SK-N-SH treated with all-trans-retinoic acid at 6 μM for 48 hours (cell line): ENCODE measurements around the gene NTN1.

Experiments
- ATAC-seq: fragments of 200-7000 bp; cut with Tn5 transposase; 3 replicates; pipeline ENCODE4 v1.9.1; 2020; ENCODE audit warnings: mild to moderate bottlenecking, moderate library complexity
- ARNTL ChIP-seq: fragments of 450-650 bp; formaldehyde crosslinking; IDR thresholded peaks from 2 replicates; pipeline ENCODE4 v1.5.0; 2020; ENCODE audit warnings: low read depth, mild to moderate bottlenecking, moderate library complexity, borderline replicate concordance
- BACH2 ChIP-seq: fragments of 250-450 bp; sonication (Bioruptor Pico); IDR thresholded peaks from 2 replicates; pipeline ENCODE4 v1.9.0; 2021; ENCODE audit warnings: mild to moderate bottlenecking, borderline replicate concordance
- CSDC2 ChIP-seq: fragments of 250-450 bp; sonication (Bioruptor Pico); IDR thresholded peaks from 2 replicates; pipeline ENCODE4 v1.5.0; 2020; ENCODE audit warnings: mild to moderate bottlenecking, moderate library complexity
- ESRRG ChIP-seq: fragments of 250-450 bp; sonication (Bioruptor Pico); IDR thresholded peaks from 2 replicates; pipeline ENCODE4 v1.6.1; 2021; ENCODE audit warnings: mild to moderate bottlenecking
- GLIS3 ChIP-seq: fragments of 250-450 bp; sonication (Bioruptor Pico); IDR thresholded peaks from 2 replicates; pipeline ENCODE4 v1.5.0; 2020; ENCODE audit warnings: mild to moderate bottlenecking, moderate library complexity
- ISL1 ChIP-seq: fragments of 250-450 bp; sonication (Bioruptor Pico); IDR thresholded peaks from 2 replicates; pipeline ENCODE4 v2.1.2; 2022; ENCODE audit warnings: mild to moderate bottlenecking, moderate library complexity
- OSR1 ChIP-seq: fragments of 250-450 bp; sonication (Bioruptor Pico); IDR thresholded peaks from 2 replicates; pipeline ENCODE4 v1.8.0; 2022; ENCODE audit warnings: moderate library complexity, mild to moderate bottlenecking, inconsistent platforms
- PPARA ChIP-seq: fragments of 250-450 bp; sonication (Bioruptor Pico); IDR thresholded peaks from 2 replicates; pipeline ENCODE4 v1.5.0; 2020; ENCODE audit warnings: mild to moderate bottlenecking, borderline replicate concordance
- RARB ChIP-seq: fragments of 250-450 bp; sonication (Bioruptor Pico); IDR thresholded peaks from 2 replicates; pipeline ENCODE4 v1.8.0; 2021; ENCODE audit warnings: mild to moderate bottlenecking, moderate library complexity
- SNAI2 ChIP-seq: fragments of 250-450 bp; sonication (Bioruptor Pico); IDR thresholded peaks from 2 replicates; pipeline ENCODE4 v1.5.0; 2020; ENCODE audit warnings: mild to moderate bottlenecking, moderate library complexity
- TCF4 ChIP-seq: fragments of 250-450 bp; sonication (Bioruptor Pico); IDR thresholded peaks from 2 replicates; pipeline ENCODE4 v1.8.0; 2021; ENCODE audit warnings: mild to moderate bottlenecking, moderate library complexity, borderline replicate concordance
- TOX ChIP-seq: fragments of 250-450 bp; sonication (Bioruptor Pico); IDR thresholded peaks from 2 replicates; pipeline ENCODE4 v1.8.0; 2021; ENCODE audit warnings: mild to moderate bottlenecking, moderate library complexity, borderline replicate concordance
- ZC3H10 ChIP-seq: fragments of 250-450 bp; sonication (Bioruptor Pico); IDR thresholded peaks from 2 replicates; pipeline ENCODE4 v1.5.1; 2021; ENCODE audit warnings: mild to moderate bottlenecking, moderate library complexity
- ZFP3 ChIP-seq: fragments of 250-450 bp; sonication (Bioruptor Pico); IDR thresholded peaks from 2 replicates; pipeline ENCODE4 v1.5.0; 2020; ENCODE audit warnings: mild to moderate bottlenecking, moderate library complexity
- ZFP30 ChIP-seq: fragments of 450-650 bp; formaldehyde crosslinking; IDR thresholded peaks from 2 replicates; pipeline ENCODE4 v1.5.0; 2022; ENCODE audit warnings: mild to moderate bottlenecking, moderate library complexity
- ZNF565 ChIP-seq: fragments of 450-650 bp; formaldehyde crosslinking; conservative IDR thresholded peaks from 2 replicates; pipeline ENCODE4 v1.5.0; 2020; ENCODE audit warnings: low read depth, mild to moderate bottlenecking, moderate library complexity
- ZNF8 ChIP-seq: fragments of 450-650 bp; formaldehyde crosslinking; IDR thresholded peaks from 2 replicates; pipeline ENCODE4 v1.5.0; 2020; ENCODE audit warnings: mild to moderate bottlenecking, moderate library complexity
- TF ChIP-seq, protein P1 (sequence below): fragments of 250-450 bp; sonication (Bioruptor Pico); IDR thresholded peaks from 2 replicates; pipeline ENCODE4 v1.5.1; 2021; ENCODE audit warnings: mild to moderate bottlenecking, moderate library complexity
- TF ChIP-seq, protein P2 (sequence below): fragments of 250-450 bp; sonication (Bioruptor Pico); IDR thresholded peaks from 2 replicates; pipeline ENCODE4 v1.8.0; 2021; ENCODE audit warnings: low read depth, mild to moderate bottlenecking, moderate library complexity, borderline replicate concordance
- TF ChIP-seq, protein P3 (sequence below): fragments of 250-450 bp; sonication (Bioruptor Pico); IDR thresholded peaks from 2 replicates; pipeline ENCODE4 v1.8.0; 2020; ENCODE audit warnings: mild to moderate bottlenecking, moderate library complexity, borderline replicate concordance
- TF ChIP-seq, protein P4 (sequence below): fragments of 250-450 bp; sonication (Bioruptor Pico); IDR thresholded peaks from 2 replicates; pipeline ENCODE4 v1.5.0; 2020; ENCODE audit warnings: mild to moderate bottlenecking, moderate library complexity

Gene NTN1

GRCh38 chr17:9259419-9259818, 238.1 kb downstream of the NTN1 start (continued):
- TF ChIP-seq ARNTL (CRISPR knock-in tag): no peak
- TF ChIP-seq TOX (CRISPR knock-in tag): no peak
- TF ChIP-seq, protein P1, sequence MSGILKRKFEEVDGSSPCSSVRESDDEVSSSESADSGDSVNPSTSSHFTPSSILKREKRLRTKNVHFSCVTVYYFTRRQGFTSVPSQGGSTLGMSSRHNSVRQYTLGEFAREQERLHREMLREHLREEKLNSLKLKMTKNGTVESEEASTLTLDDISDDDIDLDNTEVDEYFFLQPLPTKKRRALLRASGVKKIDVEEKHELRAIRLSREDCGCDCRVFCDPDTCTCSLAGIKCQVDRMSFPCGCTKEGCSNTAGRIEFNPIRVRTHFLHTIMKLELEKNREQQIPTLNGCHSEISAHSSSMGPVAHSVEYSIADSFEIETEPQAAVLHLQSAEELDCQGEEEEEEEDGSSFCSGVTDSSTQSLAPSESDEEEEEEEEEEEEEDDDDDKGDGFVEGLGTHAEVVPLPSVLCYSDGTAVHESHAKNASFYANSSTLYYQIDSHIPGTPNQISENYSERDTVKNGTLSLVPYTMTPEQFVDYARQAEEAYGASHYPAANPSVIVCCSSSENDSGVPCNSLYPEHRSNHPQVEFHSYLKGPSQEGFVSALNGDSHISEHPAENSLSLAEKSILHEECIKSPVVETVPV (CRISPR knock-in tag): no peak

GRCh38 chr17:9261081-9262012, 240.0 kb downstream of the NTN1 start:
- no peak for ATAC-seq
- TF ChIP-seq PPARA (CRISPR knock-in tag) (no peak), CSDC2 (no peak), SNAI2 (CRISPR knock-in tag) (no peak), ZNF565 (CRISPR knock-in tag) (no peak), ESRRG (CRISPR knock-in tag) (no peak), ZFP30 (no peak), GLIS3 (CRISPR knock-in tag) (no peak)
- TF ChIP-seq, protein P2, sequence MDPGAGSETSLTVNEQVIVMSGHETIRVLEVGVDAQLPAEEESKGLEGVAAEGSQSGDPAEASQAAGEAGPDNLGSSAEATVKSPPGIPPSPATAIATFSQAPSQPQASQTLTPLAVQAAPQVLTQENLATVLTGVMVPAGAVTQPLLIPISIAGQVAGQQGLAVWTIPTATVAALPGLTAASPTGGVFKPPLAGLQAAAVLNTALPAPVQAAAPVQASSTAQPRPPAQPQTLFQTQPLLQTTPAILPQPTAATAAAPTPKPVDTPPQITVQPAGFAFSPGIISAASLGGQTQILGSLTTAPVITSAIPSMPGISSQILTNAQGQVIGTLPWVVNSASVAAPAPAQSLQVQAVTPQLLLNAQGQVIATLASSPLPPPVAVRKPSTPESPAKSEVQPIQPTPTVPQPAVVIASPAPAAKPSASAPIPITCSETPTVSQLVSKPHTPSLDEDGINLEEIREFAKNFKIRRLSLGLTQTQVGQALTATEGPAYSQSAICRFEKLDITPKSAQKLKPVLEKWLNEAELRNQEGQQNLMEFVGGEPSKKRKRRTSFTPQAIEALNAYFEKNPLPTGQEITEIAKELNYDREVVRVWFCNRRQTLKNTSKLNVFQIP (CRISPR knock-in tag): no peak
- TF ChIP-seq, all 23 proteins: peak for 0

- ATAC-seq: no peak
- TF ChIP-seq, protein P3, sequence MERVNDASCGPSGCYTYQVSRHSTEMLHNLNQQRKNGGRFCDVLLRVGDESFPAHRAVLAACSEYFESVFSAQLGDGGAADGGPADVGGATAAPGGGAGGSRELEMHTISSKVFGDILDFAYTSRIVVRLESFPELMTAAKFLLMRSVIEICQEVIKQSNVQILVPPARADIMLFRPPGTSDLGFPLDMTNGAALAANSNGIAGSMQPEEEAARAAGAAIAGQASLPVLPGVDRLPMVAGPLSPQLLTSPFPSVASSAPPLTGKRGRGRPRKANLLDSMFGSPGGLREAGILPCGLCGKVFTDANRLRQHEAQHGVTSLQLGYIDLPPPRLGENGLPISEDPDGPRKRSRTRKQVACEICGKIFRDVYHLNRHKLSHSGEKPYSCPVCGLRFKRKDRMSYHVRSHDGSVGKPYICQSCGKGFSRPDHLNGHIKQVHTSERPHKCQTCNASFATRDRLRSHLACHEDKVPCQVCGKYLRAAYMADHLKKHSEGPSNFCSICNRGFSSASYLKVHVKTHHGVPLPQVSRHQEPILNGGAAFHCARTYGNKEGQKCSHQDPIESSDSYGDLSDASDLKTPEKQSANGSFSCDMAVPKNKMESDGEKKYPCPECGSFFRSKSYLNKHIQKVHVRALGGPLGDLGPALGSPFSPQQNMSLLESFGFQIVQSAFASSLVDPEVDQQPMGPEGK (CRISPR knock-in tag): no peak
- no peak for TF ChIP-seq SNAI2 (CRISPR knock-in tag)
- TF ChIP-seq BACH2 (CRISPR knock-in tag): no peak
- no peak for TF ChIP-seq ZNF8 (CRISPR knock-in tag)
- TF ChIP-seq, protein P4, sequence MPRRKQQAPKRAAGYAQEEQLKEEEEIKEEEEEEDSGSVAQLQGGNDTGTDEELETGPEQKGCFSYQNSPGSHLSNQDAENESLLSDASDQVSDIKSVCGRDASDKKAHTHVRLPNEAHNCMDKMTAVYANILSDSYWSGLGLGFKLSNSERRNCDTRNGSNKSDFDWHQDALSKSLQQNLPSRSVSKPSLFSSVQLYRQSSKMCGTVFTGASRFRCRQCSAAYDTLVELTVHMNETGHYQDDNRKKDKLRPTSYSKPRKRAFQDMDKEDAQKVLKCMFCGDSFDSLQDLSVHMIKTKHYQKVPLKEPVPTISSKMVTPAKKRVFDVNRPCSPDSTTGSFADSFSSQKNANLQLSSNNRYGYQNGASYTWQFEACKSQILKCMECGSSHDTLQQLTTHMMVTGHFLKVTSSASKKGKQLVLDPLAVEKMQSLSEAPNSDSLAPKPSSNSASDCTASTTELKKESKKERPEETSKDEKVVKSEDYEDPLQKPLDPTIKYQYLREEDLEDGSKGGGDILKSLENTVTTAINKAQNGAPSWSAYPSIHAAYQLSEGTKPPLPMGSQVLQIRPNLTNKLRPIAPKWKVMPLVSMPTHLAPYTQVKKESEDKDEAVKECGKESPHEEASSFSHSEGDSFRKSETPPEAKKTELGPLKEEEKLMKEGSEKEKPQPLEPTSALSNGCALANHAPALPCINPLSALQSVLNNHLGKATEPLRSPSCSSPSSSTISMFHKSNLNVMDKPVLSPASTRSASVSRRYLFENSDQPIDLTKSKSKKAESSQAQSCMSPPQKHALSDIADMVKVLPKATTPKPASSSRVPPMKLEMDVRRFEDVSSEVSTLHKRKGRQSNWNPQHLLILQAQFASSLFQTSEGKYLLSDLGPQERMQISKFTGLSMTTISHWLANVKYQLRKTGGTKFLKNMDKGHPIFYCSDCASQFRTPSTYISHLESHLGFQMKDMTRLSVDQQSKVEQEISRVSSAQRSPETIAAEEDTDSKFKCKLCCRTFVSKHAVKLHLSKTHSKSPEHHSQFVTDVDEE (CRISPR knock-in tag): no peak
- no peak for TF ChIP-seq ISL1
- TF ChIP-seq TCF4 (CRISPR knock-in tag): no peak
- no peak for TF ChIP-seq ZFP3
- TF ChIP-seq CSDC2: no peak
- no peak for TF ChIP-seq GLIS3 (CRISPR knock-in tag)
- TF ChIP-seq, protein P2 (CRISPR knock-in tag): no peak
- TF ChIP-seq PPARA (CRISPR knock-in tag): no peak
- no peak for TF ChIP-seq OSR1 (CRISPR knock-in tag)
- no peak for TF ChIP-seq ZC3H10 (CRISPR knock-in tag)
- TF ChIP-seq, protein P1 (CRISPR knock-in tag): no peak
- no peak for TF ChIP-seq RARB (CRISPR knock-in tag)
- TF ChIP-seq ZFP30: no peak
Observed at GRCh38 chr17:9266031-9266680, 244.8 kb downstream of the NTN1 start.
